HepG2 (cell line): ENCODE data around the gene HTRA1.

Experiments
- CHD2 ChIP-seq: IDR thresholded peaks from 2 replicates; pipeline ENCODE4 v1.6.1; 2011; ENCODE audit warnings: low read depth, low read length, improper control_type of control experiment
- KLF13 ChIP-seq: sonication (generic); formaldehyde crosslinking; IDR thresholded peaks from 2 replicates; pipeline ENCODE4 v1.4.0; 2020; ENCODE audit warnings: mild to moderate bottlenecking, missing genetic modification reagents
- KLF6 ChIP-seq: IDR thresholded peaks from 2 replicates; pipeline ENCODE4 v1.8.0; 2016; ENCODE audit warnings: missing biosample characterization, missing genetic modification reagents
- ZEB1 ChIP-seq: IDR thresholded peaks from 2 replicates; pipeline ENCODE4 v1.6.1; 2012; ENCODE audit warnings: mild to moderate bottlenecking, low read depth, inconsistent platforms; ENCODE audit not compliant: insufficient replicate concordance
- ZNF121 ChIP-seq: sonication (generic); formaldehyde crosslinking; IDR thresholded peaks from 2 replicates; pipeline ENCODE4 v1.5.0; 2020; ENCODE audit warnings: mild to moderate bottlenecking, missing genetic modification reagents
- ZNF772 ChIP-seq: sonication (generic); formaldehyde crosslinking; IDR thresholded peaks from 2 replicates; pipeline ENCODE4 v1.5.0; 2020; ENCODE audit warnings: mild to moderate bottlenecking, missing genetic modification reagents
- TF ChIP-seq, protein P1 (sequence below): sonication (generic); formaldehyde crosslinking; IDR thresholded peaks from 2 replicates; pipeline ENCODE4 v1.5.0; 2020; ENCODE audit warnings: mild to moderate bottlenecking, missing genetic modification reagents, moderate library complexity
- TF ChIP-seq, protein P2 (sequence below), 2 experiments: sonication (generic) in 1 of 2; formaldehyde crosslinking in 1 of 2; IDR thresholded peaks; 2 replicates each; pipeline versions ENCODE4 v1.4.0 to v1.6.1; 2018 to 2020; ENCODE audit warnings: missing genetic modification reagents in 2 of 2, borderline replicate concordance in 1 of 2, low read depth in 1 of 2, mild to moderate bottlenecking in 1 of 2, missing biosample characterization in 1 of 2
- TF ChIP-seq, protein P3 (sequence below): sonication (generic); formaldehyde crosslinking; IDR thresholded peaks from 2 replicates; pipeline ENCODE4 v1.4.0; 2020; ENCODE audit warnings: missing genetic modification reagents
- TF ChIP-seq, protein P4 (sequence below): sonication (generic); formaldehyde crosslinking; IDR thresholded peaks from 2 replicates; pipeline ENCODE4 v1.4.0; 2020; ENCODE audit warnings: mild to moderate bottlenecking, missing genetic modification reagents
- TF ChIP-seq, protein P5 (sequence below): IDR thresholded peaks from 2 replicates; pipeline ENCODE4 v1.6.1; 2012; ENCODE audit warnings: inconsistent platforms

DNA sequence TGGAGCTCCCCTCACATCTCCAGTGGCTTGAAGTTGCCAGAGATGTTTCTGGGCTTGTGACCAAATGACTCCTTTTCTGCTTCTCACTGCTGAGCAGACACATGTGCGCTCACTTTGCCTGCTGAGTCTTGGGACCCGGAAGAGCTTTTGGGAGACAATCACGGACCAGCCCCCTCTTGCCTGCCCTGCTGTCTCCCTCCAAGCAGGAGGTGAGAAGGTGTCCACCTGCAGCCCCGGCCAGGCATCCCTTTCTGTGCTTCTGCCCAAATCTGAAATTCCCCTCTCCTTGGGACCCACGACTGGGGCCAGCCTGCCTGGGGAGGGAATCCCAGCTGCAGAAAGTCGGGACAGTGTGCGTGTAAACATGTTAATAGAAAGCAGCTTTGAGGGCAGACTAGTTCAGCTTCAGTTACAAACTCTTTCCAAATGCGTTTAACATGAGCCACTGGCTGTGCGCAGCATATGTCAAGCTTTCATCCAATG, 31.7 kb downstream of the HTRA1 start:
- TF ChIP-seq, protein P1, sequence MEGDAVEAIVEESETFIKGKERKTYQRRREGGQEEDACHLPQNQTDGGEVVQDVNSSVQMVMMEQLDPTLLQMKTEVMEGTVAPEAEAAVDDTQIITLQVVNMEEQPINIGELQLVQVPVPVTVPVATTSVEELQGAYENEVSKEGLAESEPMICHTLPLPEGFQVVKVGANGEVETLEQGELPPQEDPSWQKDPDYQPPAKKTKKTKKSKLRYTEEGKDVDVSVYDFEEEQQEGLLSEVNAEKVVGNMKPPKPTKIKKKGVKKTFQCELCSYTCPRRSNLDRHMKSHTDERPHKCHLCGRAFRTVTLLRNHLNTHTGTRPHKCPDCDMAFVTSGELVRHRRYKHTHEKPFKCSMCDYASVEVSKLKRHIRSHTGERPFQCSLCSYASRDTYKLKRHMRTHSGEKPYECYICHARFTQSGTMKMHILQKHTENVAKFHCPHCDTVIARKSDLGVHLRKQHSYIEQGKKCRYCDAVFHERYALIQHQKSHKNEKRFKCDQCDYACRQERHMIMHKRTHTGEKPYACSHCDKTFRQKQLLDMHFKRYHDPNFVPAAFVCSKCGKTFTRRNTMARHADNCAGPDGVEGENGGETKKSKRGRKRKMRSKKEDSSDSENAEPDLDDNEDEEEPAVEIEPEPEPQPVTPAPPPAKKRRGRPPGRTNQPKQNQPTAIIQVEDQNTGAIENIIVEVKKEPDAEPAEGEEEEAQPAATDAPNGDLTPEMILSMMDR (CRISPR knock-in tag): no peak
- TF ChIP-seq KLF6 (CRISPR knock-in tag): no peak
- no peak for TF ChIP-seq ZNF772 (CRISPR knock-in tag)
- no peak for TF ChIP-seq ZEB1
- TF ChIP-seq CHD2: no peak
- TF ChIP-seq, protein P2, sequence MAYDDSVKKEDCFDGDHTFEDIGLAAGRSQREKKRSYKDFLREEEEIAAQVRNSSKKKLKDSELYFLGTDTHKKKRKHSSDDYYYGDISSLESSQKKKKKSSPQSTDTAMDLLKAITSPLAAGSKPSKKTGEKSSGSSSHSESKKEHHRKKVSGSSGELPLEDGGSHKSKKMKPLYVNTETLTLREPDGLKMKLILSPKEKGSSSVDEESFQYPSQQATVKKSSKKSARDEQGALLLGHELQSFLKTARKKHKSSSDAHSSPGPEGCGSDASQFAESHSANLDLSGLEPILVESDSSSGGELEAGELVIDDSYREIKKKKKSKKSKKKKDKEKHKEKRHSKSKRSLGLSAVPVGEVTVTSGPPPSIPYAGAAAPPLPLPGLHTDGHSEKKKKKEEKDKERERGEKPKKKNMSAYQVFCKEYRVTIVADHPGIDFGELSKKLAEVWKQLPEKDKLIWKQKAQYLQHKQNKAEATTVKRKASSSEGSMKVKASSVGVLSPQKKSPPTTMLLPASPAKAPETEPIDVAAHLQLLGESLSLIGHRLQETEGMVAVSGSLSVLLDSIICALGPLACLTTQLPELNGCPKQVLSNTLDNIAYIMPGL (CRISPR knock-in tag; IDR thresholded peaks at IDR 0.05; ENCODE audit: borderline replicate concordance in 1 of 2, low read depth in 1 of 2): no peak
- TF ChIP-seq, protein P3, sequence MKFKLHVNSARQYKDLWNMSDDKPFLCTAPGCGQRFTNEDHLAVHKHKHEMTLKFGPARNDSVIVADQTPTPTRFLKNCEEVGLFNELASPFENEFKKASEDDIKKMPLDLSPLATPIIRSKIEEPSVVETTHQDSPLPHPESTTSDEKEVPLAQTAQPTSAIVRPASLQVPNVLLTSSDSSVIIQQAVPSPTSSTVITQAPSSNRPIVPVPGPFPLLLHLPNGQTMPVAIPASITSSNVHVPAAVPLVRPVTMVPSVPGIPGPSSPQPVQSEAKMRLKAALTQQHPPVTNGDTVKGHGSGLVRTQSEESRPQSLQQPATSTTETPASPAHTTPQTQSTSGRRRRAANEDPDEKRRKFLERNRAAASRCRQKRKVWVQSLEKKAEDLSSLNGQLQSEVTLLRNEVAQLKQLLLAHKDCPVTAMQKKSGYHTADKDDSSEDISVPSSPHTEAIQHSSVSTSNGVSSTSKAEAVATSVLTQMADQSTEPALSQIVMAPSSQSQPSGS (CRISPR knock-in tag): no peak
- no peak for TF ChIP-seq ZNF121 (CRISPR knock-in tag)
- no peak for TF ChIP-seq KLF13
- TF ChIP-seq, protein P4, sequence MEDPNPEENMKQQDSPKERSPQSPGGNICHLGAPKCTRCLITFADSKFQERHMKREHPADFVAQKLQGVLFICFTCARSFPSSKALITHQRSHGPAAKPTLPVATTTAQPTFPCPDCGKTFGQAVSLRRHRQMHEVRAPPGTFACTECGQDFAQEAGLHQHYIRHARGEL (CRISPR knock-in tag): no peak
- TF ChIP-seq, protein P5, sequence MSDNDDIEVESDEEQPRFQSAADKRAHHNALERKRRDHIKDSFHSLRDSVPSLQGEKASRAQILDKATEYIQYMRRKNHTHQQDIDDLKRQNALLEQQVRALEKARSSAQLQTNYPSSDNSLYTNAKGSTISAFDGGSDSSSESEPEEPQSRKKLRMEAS: no peak
